ENCODE measurements around the gene HTR4.

- TF ChIP-seq CTCF (IDR thresholded peaks at IDR 0.05) (no peak), POLR2AphosphoS5 (IDR thresholded peaks at IDR 0.05) (no peak), POLR2A (IDR thresholded peaks at IDR 0.05) (no peak), EP300 (IDR thresholded peaks at IDR 0.05; ENCODE audit: low read depth) (no peak)
These were observed 146.7 kb downstream of the HTR4 start for GRCh38 chr5:148507648-148508047.
